SK-N-SH (cell line): Measurements from ENCODE around the gene TFB1M. TPM values are rescaled to one million over a fixed set of nuclear protein-coding genes. Genes with fewer than 3 reads are reported as not detected.
A peak's percentile ranks its signal among the peaks of the same experiment; 100 is the strongest.

Experiments used
- CTCF ChIA-PET: fragments of 300-600, 350-600 bp; formaldehyde crosslinking; extraction: SDS; loops from one replicate; lab custom pipeline; 2021; lab: Yijun Ruan, JAX
- POLR2A ChIA-PET: fragments of 350-600 bp; sonication (Branson Sonifier 250); formaldehyde crosslinking; extraction: SDS; loops from one replicate; lab custom pipeline; 2020; ENCODE audit warnings: antibody characterized with exemption, inconsistent platforms; lab: Yijun Ruan, JAX
- DNase-seq: peaks from one replicate; pipeline ENCODE4 v3.0.0; 2012
- H2AFZ ChIP-seq: fragments of 200-600 bp; sonication (generic); 2 replicates; pipeline ENCODE4 v1.8.1; 2016; ENCODE audit warnings: antibody characterized with exemption, mild to moderate bottlenecking, low read depth
- H3F3A ChIP-seq: fragments of 200-600 bp; sonication (generic); replicated peaks from 2 replicates; pipeline ENCODE3; 2016; ENCODE audit warnings: antibody characterized with exemption, mild to moderate bottlenecking; ENCODE audit not compliant: insufficient read depth
- H3K27ac ChIP-seq, 2 experiments: fragments of 200-500 bp in 1 of 2; fragments of 200-600 bp in 1 of 2; sonication (Bioruptor generic) in 1 of 2; sonication (generic), shearing (Covaris generic) in 1 of 2; 2 replicates each; pipeline versions ENCODE4 v1.5.1 to v1.6.1; 2014 to 2016; ENCODE audit warnings: low read depth in 2 of 2, inconsistent platforms in 1 of 2, low read length in 1 of 2, mild to moderate bottlenecking in 1 of 2, mixed read lengths in 1 of 2
- H3K27me3 ChIP-seq: fragments of 200-600 bp; sonication (generic), shearing (Covaris generic); 2 replicates; pipeline ENCODE4 v1.6.1; 2016; ENCODE audit warnings: mixed run types; ENCODE audit not compliant: insufficient read depth
- H3K36me3 ChIP-seq, 2 experiments: fragments of 200-500 bp in 1 of 2; fragments of 200-600 bp in 1 of 2; sonication (Bioruptor generic) in 1 of 2; sonication (generic) in 1 of 2; replicated peaks in 1 of 2; 2 replicates each; pipeline versions ENCODE3 to v1.5.1; 2014 to 2016; ENCODE audit warnings: low read length in 1 of 2, mild to moderate bottlenecking in 1 of 2; ENCODE audit not compliant: insufficient read depth in 2 of 2, control insufficient read depth in 1 of 2
- H3K4me1 ChIP-seq, 2 experiments: fragments of 200-500 bp in 1 of 2; fragments of 200-600 bp in 1 of 2; sonication (Bioruptor generic) in 1 of 2; sonication (generic), shearing (Covaris generic) in 1 of 2; 2 replicates each; pipeline versions ENCODE4 v1.5.1 to v1.6.1; 2014 to 2016; ENCODE audit warnings: low read depth in 1 of 2, low read length in 1 of 2, mixed run types in 1 of 2; ENCODE audit not compliant: insufficient read depth in 2 of 2, control insufficient read depth in 1 of 2
- H3K4me2 ChIP-seq: fragments of 200-600 bp; sonication (generic), shearing (Covaris generic); 2 replicates; pipeline ENCODE4 v1.6.1; 2017; ENCODE audit warnings: mixed run types
- H3K4me3 ChIP-seq, 2 experiments: fragments of 200-500 bp in 1 of 2; fragments of 200-600 bp in 1 of 2; sonication (Bioruptor generic) in 1 of 2; sonication (generic), shearing (Covaris generic) in 1 of 2; 2 replicates each; pipeline versions ENCODE4 v1.5.1 to v1.8.1; 2014 to 2016; ENCODE audit warnings: low read depth in 2 of 2, inconsistent platforms in 1 of 2, low read length in 1 of 2, mild to moderate bottlenecking in 1 of 2, mixed read lengths in 1 of 2, moderate library complexity in 1 of 2
- H3K79me2 ChIP-seq: fragments of 200-600 bp; sonication (generic); 2 replicates; pipeline ENCODE4 v1.8.1; 2017; ENCODE audit warnings: mild to moderate bottlenecking; ENCODE audit not compliant: insufficient read depth
- H3K9ac ChIP-seq: fragments of 200-600 bp; sonication (generic); 2 replicates; pipeline ENCODE4 v1.6.1; 2017; ENCODE audit warnings: mixed run types
- H3K9me2 ChIP-seq: fragments of 200-600 bp; sonication (generic); 2 replicates; pipeline ENCODE4 v1.6.1; 2017; ENCODE audit warnings: mixed run types
- H3K9me3 ChIP-seq: fragments of 200-600 bp; sonication (generic); 2 replicates; pipeline ENCODE4 v1.6.1; 2017; ENCODE audit warnings: mixed run types, mild to moderate bottlenecking, moderate library complexity
- H4K20me1 ChIP-seq: fragments of 200-600 bp; sonication (generic); 2 replicates; pipeline ENCODE4 v1.6.1; 2017; ENCODE audit warnings: mild to moderate bottlenecking, mixed run types; ENCODE audit not compliant: insufficient read depth
- CHD2 ChIP-seq: fragments of 150-350 bp; IDR thresholded peaks from 2 replicates; pipeline ENCODE4 v1.6.1; 2018; ENCODE audit warnings: low read length; ENCODE audit not compliant: partially characterized antibody
- EP300 ChIP-seq, 2 experiments: IDR thresholded peaks; 2 replicates each; pipeline versions ENCODE4 v1.4.0 to v1.6.1; 2012; ENCODE audit warnings: borderline replicate concordance in 1 of 2, low read depth in 1 of 2, low read length in 1 of 2
- FOXJ3 ChIP-seq: sonication (generic); formaldehyde crosslinking; IDR thresholded peaks from 2 replicates; pipeline ENCODE4 v1.5.1; 2020; ENCODE audit warnings: mild to moderate bottlenecking, missing genetic modification reagents
- MEF2A ChIP-seq: IDR thresholded peaks from 2 replicates; pipeline ENCODE4 v1.4.0; 2012; ENCODE audit warnings: low read depth, borderline replicate concordance
- NFIC ChIP-seq: IDR thresholded peaks from 2 replicates; pipeline ENCODE4 v1.4.0; 2012; ENCODE audit warnings: borderline replicate concordance
- RAD21 ChIP-seq: IDR thresholded peaks from 2 replicates; pipeline ENCODE4 v1.6.1; 2012; ENCODE audit warnings: mild to moderate bottlenecking, low read length
- TEAD4 ChIP-seq: IDR thresholded peaks from 2 replicates; pipeline ENCODE4 v1.4.0; 2012; ENCODE audit warnings: mild to moderate bottlenecking, borderline replicate concordance; ENCODE audit not compliant: insufficient read depth
- ZBTB33 ChIP-seq: IDR thresholded peaks from 2 replicates; pipeline ENCODE4 v1.4.0; 2012; ENCODE audit warnings: low read depth, borderline replicate concordance
- WGBS: methylation state at CpG from one replicate; pipeline ENCODE4 v1.1.6; 2017; ENCODE audit warnings: low lambda C conversion rate; 5-methylcytosine and 5-hydroxymethylcytosine counted together
- polyA plus RNA-seq, 3 experiments: library from polyadenylated mRNA; depleted of rRNA; stranded (reverse); fragments of >200 nt; gene quantifications; 2 replicates each; pipeline ENCODE4 v1.2.3, GENCODE V29; 2012
- TF ChIP-seq, protein P1 (sequence below): IDR thresholded peaks from 2 replicates; pipeline ENCODE4; 2012
- TF ChIP-seq, protein P2 (sequence below): fragments of 200-600 bp; sonication (generic); IDR thresholded peaks from 2 replicates; pipeline ENCODE4 v1.6.1; 2017; ENCODE audit warnings: antibody characterized with exemption, mild to moderate bottlenecking, moderate library complexity

Gene TFB1M
- polyA plus RNA-seq, 1 of the 3 experiments (the other 2 are of a cell fraction) = 28.4 TPM

DNA sequence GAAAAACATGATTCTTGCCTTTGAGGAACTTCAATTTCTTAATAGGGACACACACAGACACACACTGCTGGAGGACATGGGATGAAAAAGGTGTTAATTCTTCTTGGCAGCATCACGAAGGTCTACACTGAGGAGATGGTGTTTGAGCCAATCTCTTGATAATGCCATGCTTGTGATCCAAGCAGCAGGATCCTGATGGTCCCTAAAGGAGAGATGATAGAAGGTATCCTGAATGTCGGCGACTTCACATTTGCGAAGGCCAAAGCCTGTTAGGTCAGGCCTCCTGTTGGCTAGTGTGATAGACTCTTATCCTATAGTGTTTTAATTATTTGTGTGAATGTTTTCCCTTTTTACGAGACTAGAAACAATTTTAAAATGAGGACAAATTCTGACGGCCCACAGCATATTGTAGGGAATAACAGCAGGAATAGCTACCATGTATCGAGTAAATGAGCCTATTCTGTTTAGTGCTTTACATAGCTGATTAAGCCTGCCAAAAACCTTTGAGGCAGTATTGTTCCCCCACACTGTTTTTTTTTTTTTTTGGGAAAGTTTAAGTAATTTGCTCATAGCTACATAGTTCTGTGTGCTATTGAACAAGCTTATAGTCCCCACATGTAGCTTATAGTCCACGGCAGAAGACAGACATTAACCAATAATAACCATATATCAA lies 15.3 kb upstream of the TFB1M start:
- H3K79me2 ChIP-seq = no peaks in the 10 kb centered on the region
- TF ChIP-seq FOXJ3 (CRISPR knock-in tag) (no peak), CHD2 (no peak), EP300 (IDR thresholded peaks at IDR 0.05; ENCODE audit: borderline replicate concordance in 1 of 2, low read depth in 1 of 2, low read length in 1 of 2) (no peak), ZBTB33 (no peak)
- TF ChIP-seq, protein P1, sequence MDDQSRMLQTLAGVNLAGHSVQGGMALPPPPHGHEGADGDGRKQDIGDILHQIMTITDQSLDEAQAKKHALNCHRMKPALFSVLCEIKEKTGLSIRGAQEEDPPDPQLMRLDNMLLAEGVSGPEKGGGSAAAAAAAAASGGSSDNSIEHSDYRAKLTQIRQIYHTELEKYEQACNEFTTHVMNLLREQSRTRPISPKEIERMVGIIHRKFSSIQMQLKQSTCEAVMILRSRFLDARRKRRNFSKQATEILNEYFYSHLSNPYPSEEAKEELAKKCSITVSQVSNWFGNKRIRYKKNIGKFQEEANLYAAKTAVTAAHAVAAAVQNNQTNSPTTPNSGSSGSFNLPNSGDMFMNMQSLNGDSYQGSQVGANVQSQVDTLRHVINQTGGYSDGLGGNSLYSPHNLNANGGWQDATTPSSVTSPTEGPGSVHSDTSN = no peak
- TF ChIP-seq, protein P2, sequence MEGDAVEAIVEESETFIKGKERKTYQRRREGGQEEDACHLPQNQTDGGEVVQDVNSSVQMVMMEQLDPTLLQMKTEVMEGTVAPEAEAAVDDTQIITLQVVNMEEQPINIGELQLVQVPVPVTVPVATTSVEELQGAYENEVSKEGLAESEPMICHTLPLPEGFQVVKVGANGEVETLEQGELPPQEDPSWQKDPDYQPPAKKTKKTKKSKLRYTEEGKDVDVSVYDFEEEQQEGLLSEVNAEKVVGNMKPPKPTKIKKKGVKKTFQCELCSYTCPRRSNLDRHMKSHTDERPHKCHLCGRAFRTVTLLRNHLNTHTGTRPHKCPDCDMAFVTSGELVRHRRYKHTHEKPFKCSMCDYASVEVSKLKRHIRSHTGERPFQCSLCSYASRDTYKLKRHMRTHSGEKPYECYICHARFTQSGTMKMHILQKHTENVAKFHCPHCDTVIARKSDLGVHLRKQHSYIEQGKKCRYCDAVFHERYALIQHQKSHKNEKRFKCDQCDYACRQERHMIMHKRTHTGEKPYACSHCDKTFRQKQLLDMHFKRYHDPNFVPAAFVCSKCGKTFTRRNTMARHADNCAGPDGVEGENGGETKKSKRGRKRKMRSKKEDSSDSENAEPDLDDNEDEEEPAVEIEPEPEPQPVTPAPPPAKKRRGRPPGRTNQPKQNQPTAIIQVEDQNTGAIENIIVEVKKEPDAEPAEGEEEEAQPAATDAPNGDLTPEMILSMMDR = no peak
- H3K27me3 ChIP-seq = no peaks in the 10 kb centered on the region
- H3K27ac ChIP-seq = no peak overlapping the region
- H3K9me3 ChIP-seq = no peaks in the 10 kb centered on the region
- DNase-seq = no peak
- H3K36me3 ChIP-seq = no peaks in the 10 kb centered on the region
- H4K20me1 ChIP-seq = no peaks in the 10 kb centered on the region
- H2AFZ ChIP-seq = no peak overlapping the region
- H3K4me2 ChIP-seq = no peak overlapping the region
- no peak overlapping the region for H3K4me3 ChIP-seq
- WGBS = 94% methylated on average over 8 of the region's 8 CpGs
- ChIA-PET POLR2A (no interaction called here), CTCF (interaction anchor here (0.7 kb wide), 1 partner anchor 170 kb away, joined by 3 read pairs; no protein-coding TSS in a partner anchor)
- no peaks in the 10 kb centered on the region for H3F3A ChIP-seq
- no peak overlapping the region for H3K9ac ChIP-seq
- H3K9me2 ChIP-seq = no peaks in the 10 kb centered on the region
- peaks cover 0 to 9% of the 10 kb centered on the region in 2 experiments; a peak in 1 of 4 replicates for H3K4me1 ChIP-seq

GRCh38 chr6:155328539-155329459 lies 14.5 kb upstream of the TFB1M start:
- H3K27ac ChIP-seq = no peak overlapping the region; a peak in 1 of 4 replicates
- H3F3A ChIP-seq = no peaks in the 10 kb centered on the region
- no peaks in the 10 kb centered on the region for H3K36me3 ChIP-seq
- no peaks in the 10 kb centered on the region for H3K79me2 ChIP-seq
- no peak for TF ChIP-seq ZBTB33
- TF ChIP-seq RAD21 = no peak
- TF ChIP-seq NFIC = no peak
- no peak for TF ChIP-seq TEAD4
- TF ChIP-seq CHD2 = no peak
- no peak for TF ChIP-seq MEF2A
- no peaks in the 10 kb centered on the region for H4K20me1 ChIP-seq
- H3K4me1 ChIP-seq = peaks cover 0 to 9% of the 10 kb centered on the region in 2 experiments; a peak in 1 of 4 replicates
- H3K27me3 ChIP-seq = no peaks in the 10 kb centered on the region
- H3K9me3 ChIP-seq = no peaks in the 10 kb centered on the region
- H3K4me3 ChIP-seq = no peak overlapping the region
- WGBS = 95% methylated on average over 6 of the region's 6 CpGs
- ChIA-PET CTCF (interaction anchor here (0.7 to 2.4 kb wide), 10 partner anchors 12 to 206 kb away, joined by 3 to 12 read pairs (median 4); no protein-coding TSS in a partner anchor), POLR2A (no interaction called here)
- no peaks in the 10 kb centered on the region for H3K9me2 ChIP-seq
- H2AFZ ChIP-seq = peak overlapping the region; percentile 41; the same call in 1 of the 2 replicates
- H3K9ac ChIP-seq = no peak overlapping the region
- DNase-seq = no peak
- no peak overlapping the region for H3K4me2 ChIP-seq
